HUES64 (cell line): Measurements from ENCODE around the gene TAAR1.
"Not testable (repeated sequence)": the region's sequence is repeated elsewhere in the genome, so short reads cannot be mapped to it uniquely, and the experiment has no call there.

Experiments
- H3K27ac ChIP-seq: 2 replicates; pipeline ENCODE4 v1.7.0; 2013; ENCODE audit warnings: low read depth, low read length, inconsistent platforms
- H3K27me3 ChIP-seq: 2 replicates; pipeline ENCODE4 v1.6.1; 2013; ENCODE audit warnings: mild to moderate bottlenecking, low read length; ENCODE audit not compliant: insufficient read depth
- H3K36me3 ChIP-seq: 2 replicates; pipeline ENCODE4 v1.6.1; 2013; ENCODE audit warnings: mild to moderate bottlenecking, low read length; ENCODE audit not compliant: insufficient read depth
- H3K4me1 ChIP-seq: 2 replicates; pipeline ENCODE4 v1.6.1; 2013; ENCODE audit warnings: mild to moderate bottlenecking, low read length, moderate library complexity; ENCODE audit not compliant: insufficient read depth
- H3K4me3 ChIP-seq: 2 replicates; pipeline ENCODE4 v1.5.1; 2013; ENCODE audit warnings: mild to moderate bottlenecking, low read length, moderate library complexity
- H3K9ac ChIP-seq: 2 replicates; pipeline ENCODE4 v1.6.1; 2013; ENCODE audit warnings: mild to moderate bottlenecking, low read depth, low read length
- H3K9me3 ChIP-seq: 2 replicates; pipeline ENCODE4 v1.6.1; 2013; ENCODE audit warnings: low read depth, low read length; ENCODE audit not compliant: insufficient read depth
- WGBS: fragments of 150-250, 120-280 bp; methylation state at CpG from one replicate; pipeline ENCODE4 v1.1.7; 2013; ENCODE audit warnings: missing lambda C conversion rate; 5-methylcytosine and 5-hydroxymethylcytosine counted together

The TAAR1 gene

GRCh38 chr6:132624175-132624574 lies 34.8 kb downstream of the TAAR1 start, which contains the start of gene TAAR2:
Gene TAAR2, minus strand, starts transcription at chr6:132624275. Its CDS starts 0 bp downstream, at chr6:132624275.
- H3K36me3 ChIP-seq: no peaks in the 10 kb centered on the region
- 96% methylated on average over 6 of the region's 6 CpGs for whole genome bisulfite sequencing
- no peak within 1 kb of the TSS for H3K9ac ChIP-seq
- no peak within 1 kb of the TSS for H3K27ac ChIP-seq
- no peaks in the 10 kb centered on the region for H3K4me1 ChIP-seq
- H3K4me3 ChIP-seq: no peak within 1 kb of the TSS
- no peaks in the 10 kb centered on the region for H3K27me3 ChIP-seq
- no peaks in the 10 kb centered on the region for H3K9me3 ChIP-seq

- Histone ChIP-seq H3K27me3 (no peaks in the 10 kb centered on the region), H3K27ac (no peak overlapping the region), H3K4me1 (no peaks in the 10 kb centered on the region), H3K9ac (no peak overlapping the region), H3K4me3 (no peak overlapping the region), H3K36me3 (no peaks in the 10 kb centered on the region), H3K9me3 (no peaks in the 10 kb centered on the region)
- WGBS: 70% methylated on average over 5 of the region's 6 CpGs
These were observed 35.7 kb downstream of the TAAR1 start for GRCh38 chr6:132623106-132623845.

GRCh38 chr6:132616677-132617076 lies 42.3 kb downstream of the TAAR1 start:
- H3K4me3 ChIP-seq: no peak overlapping the region
- 85% methylated on average over 1 of the region's 1 CpG for WGBS
- no peak overlapping the region for H3K9ac ChIP-seq
- H3K27me3 ChIP-seq: no peaks in the 10 kb centered on the region
- no peaks in the 10 kb centered on the region for H3K36me3 ChIP-seq
- H3K4me1 ChIP-seq: peaks cover 5% of the 10 kb centered on the region; the same call in 1 of the 2 replicates
- no peaks in the 10 kb centered on the region for H3K9me3 ChIP-seq
- H3K27ac ChIP-seq: no peak overlapping the region

- Histone ChIP-seq H3K36me3 (no peaks in the 10 kb centered on the region), H3K27ac (no peak overlapping the region), H3K4me1 (peaks cover 5% of the 10 kb centered on the region; the same call in 1 of the 2 replicates), H3K27me3 (no peaks in the 10 kb centered on the region), H3K9me3 (no peaks in the 10 kb centered on the region), H3K9ac (no peak overlapping the region), H3K4me3 (no peak overlapping the region)
- WGBS: 93% methylated on average over 5 of the region's 7 CpGs
These were observed 44.4 kb downstream of the TAAR1 start for GRCh38 chr6:132614554-132614953.

- no peaks in the 10 kb centered on the region for H3K27me3 ChIP-seq
- no peaks in the 10 kb centered on the region for H3K9me3 ChIP-seq
- 91% methylated on average over 2 of the region's 4 CpGs for WGBS
- H3K4me3 ChIP-seq: no peak overlapping the region
- no peak overlapping the region for H3K9ac ChIP-seq
- H3K4me1 ChIP-seq: peaks cover 5% of the 10 kb centered on the region; the same call in 1 of the 2 replicates
- no peak overlapping the region for H3K27ac ChIP-seq
- no peaks in the 10 kb centered on the region for H3K36me3 ChIP-seq
These were observed 46.4 kb downstream of the TAAR1 start for GRCh38 chr6:132612449-132613108.

GRCh38 chr6:132611616-132612015 lies 47.4 kb downstream of the TAAR1 start:
- WGBS: 100% methylated on average over 2 of the region's 2 CpGs
- no peaks in the 10 kb centered on the region for H3K36me3 ChIP-seq
- no peaks in the 10 kb centered on the region for H3K27me3 ChIP-seq
- H3K4me3 ChIP-seq: no peak overlapping the region
- H3K4me1 ChIP-seq: no peaks in the 10 kb centered on the region
- no peak overlapping the region for H3K27ac ChIP-seq
- no peak overlapping the region for H3K9ac ChIP-seq
- no peaks in the 10 kb centered on the region for H3K9me3 ChIP-seq

GRCh38 chr6:132607544-132608233 lies 51.3 kb downstream of the TAAR1 start:
- 93% methylated on average over 3 of the region's 5 CpGs for WGBS
- no peaks in the 10 kb centered on the region for H3K27me3 ChIP-seq
- no peak overlapping the region for H3K27ac ChIP-seq
- no peaks in the 10 kb centered on the region for H3K9me3 ChIP-seq
- H3K36me3 ChIP-seq: no peaks in the 10 kb centered on the region
- no peak overlapping the region for H3K9ac ChIP-seq
- H3K4me1 ChIP-seq: no peaks in the 10 kb centered on the region
- H3K4me3 ChIP-seq: no peak overlapping the region

- H3K9ac ChIP-seq: no peak overlapping the region
- H3K9me3 ChIP-seq: no peaks in the 10 kb centered on the region
- no peak overlapping the region for H3K4me3 ChIP-seq
These were observed 54.3 kb downstream of the TAAR1 start for GRCh38 chr6:132604635-132605152.

GRCh38 chr6:132600900-132601299 lies 58.1 kb downstream of the TAAR1 start:
- not testable (repeated sequence) for H3K27ac ChIP-seq, H3K9ac ChIP-seq, H3K9me3 ChIP-seq, H3K4me1 ChIP-seq, H3K4me3 ChIP-seq, H3K36me3 ChIP-seq, H3K27me3 ChIP-seq

More at GRCh38 chr6:132604635-132605152, 54.3 kb downstream of the TAAR1 start:
- 97% methylated on average over 8 of the region's 8 CpGs for WGBS
- H3K27ac ChIP-seq: no peak overlapping the region
- no peaks in the 10 kb centered on the region for H3K36me3 ChIP-seq
- H3K4me1 ChIP-seq: no peaks in the 10 kb centered on the region
- H3K27me3 ChIP-seq: no peaks in the 10 kb centered on the region; the same call in 1 of the 2 replicates

- no peaks in the 10 kb centered on the region for H3K4me1 ChIP-seq
- no peaks in the 10 kb centered on the region; the same call in 1 of the 2 replicates for H3K27me3 ChIP-seq
- H3K4me3 ChIP-seq: no peak overlapping the region
- WGBS: 53% methylated on average over 3 of the region's 3 CpGs
- H3K9ac ChIP-seq: no peak overlapping the region
- no peaks in the 10 kb centered on the region for H3K36me3 ChIP-seq
- H3K9me3 ChIP-seq: no peaks in the 10 kb centered on the region
- no peak overlapping the region for H3K27ac ChIP-seq
These were observed 60.5 kb downstream of the TAAR1 start for GRCh38 chr6:132598473-132598872.

- H3K27ac ChIP-seq: no peak overlapping the region
- 92% methylated on average over 6 of the region's 6 CpGs for WGBS
- H3K4me1 ChIP-seq: no peaks in the 10 kb centered on the region
- no peaks in the 10 kb centered on the region for H3K36me3 ChIP-seq
- no peaks in the 10 kb centered on the region for H3K9me3 ChIP-seq
- no peak overlapping the region for H3K4me3 ChIP-seq
- H3K27me3 ChIP-seq: no peaks in the 10 kb centered on the region; the same call in 1 of the 2 replicates
- no peak overlapping the region for H3K9ac ChIP-seq
These were observed 62.8 kb downstream of the TAAR1 start for GRCh38 chr6:132596201-132596600.
